PC-9 (cell line): ENCODE measurements around the gene DDX41. TPM values are rescaled to one million over a fixed set of nuclear protein-coding genes. Genes with fewer than 3 reads are reported as not detected.

ENCODE experiments used
- BruUV-seq: library from RNA; stranded (reverse); fragments of 400-500 nt; replicated peaks from 2 replicates; lab custom pipeline; 2021; lab: Mats Ljungman, UMichigan
- CTCF ChIA-PET: fragments of 300-600 bp; sonication (Branson Sonifier 250); formaldehyde crosslinking; loops from one replicate; lab custom pipeline; 2022; ENCODE audit warnings: antibody characterized with exemption; lab: Charles Lee
- POLR2A ChIA-PET: fragments of 300-600 bp; sonication (Branson Sonifier 250); formaldehyde crosslinking; loops from one replicate; lab custom pipeline; 2022; ENCODE audit warnings: antibody characterized with exemption; ENCODE audit not compliant: unreplicated experiment; lab: Charles Lee
- DNase-seq, 2 experiments: peaks; one replicate each; pipeline versions ENCODE4 v3.0.0 to v3.0.0-alpha.2; 2015 to 2022; ENCODE audit warnings: mixed read lengths in 1 of 2
- H2AFZ ChIP-seq: fragments of 200-600 bp; sonication (generic); 2 replicates; pipeline ENCODE4 v1.8.1; 2017; ENCODE audit warnings: antibody characterized with exemption
- H3F3A ChIP-seq: fragments of 200-600 bp; sonication (generic); 2 replicates; pipeline ENCODE4 v1.8.1; 2017; ENCODE audit warnings: antibody characterized with exemption, mild to moderate bottlenecking, low read depth; ENCODE audit not compliant: insufficient read depth
- H3K27ac ChIP-seq: fragments of 200-600 bp; sonication (generic); 2 replicates; pipeline ENCODE4 v1.6.1; 2016; ENCODE audit warnings: mixed run types
- H3K27me3 ChIP-seq: fragments of 200-600 bp; sonication (generic); 2 replicates; pipeline ENCODE4 v1.6.1; 2016; ENCODE audit warnings: low read depth, mixed run types; ENCODE audit not compliant: insufficient read depth
- H3K36me3 ChIP-seq: fragments of 200-600 bp; sonication (generic); 2 replicates; pipeline ENCODE4 v1.6.1; 2016; ENCODE audit warnings: low read depth, mixed run types
- H3K4me1 ChIP-seq: fragments of 200-600 bp; sonication (generic); replicated peaks from 2 replicates; pipeline ENCODE4 v1.6.1; 2016; ENCODE audit warnings: mixed run types; ENCODE audit not compliant: insufficient read depth
- H3K4me2 ChIP-seq: fragments of 200-600 bp; sonication (generic); 2 replicates; pipeline ENCODE4 v1.6.1; 2017; ENCODE audit warnings: mixed run types
- H3K4me3 ChIP-seq: fragments of 200-600 bp; sonication (generic); 2 replicates; pipeline ENCODE4 v1.6.1; 2016; ENCODE audit warnings: mixed run types
- H3K79me2 ChIP-seq: fragments of 200-600 bp; sonication (generic); 2 replicates; pipeline ENCODE4 v1.6.1; 2017; ENCODE audit warnings: low read depth, mixed run types
- H3K9me2 ChIP-seq: fragments of 200-600 bp; sonication (generic); 2 replicates; pipeline ENCODE4 v1.8.1; 2017; ENCODE audit warnings: mild to moderate bottlenecking; ENCODE audit not compliant: insufficient read depth
- H3K9me3 ChIP-seq: fragments of 200-600 bp; sonication (generic); 2 replicates; pipeline ENCODE4 v1.8.1; 2016; ENCODE audit warnings: low read depth; ENCODE audit not compliant: insufficient read depth
- H4K20me1 ChIP-seq: fragments of 200-600 bp; sonication (generic); 2 replicates; pipeline ENCODE4 v1.8.1; 2017; ENCODE audit not compliant: insufficient read depth
- EZH2 ChIP-seq: fragments of 200-600 bp; sonication (generic); IDR thresholded peaks from 2 replicates; pipeline ENCODE4 v1.8.0; 2017; ENCODE audit warnings: antibody characterized with exemption, low read depth
- intact Hi-C: fragments of 100-400 bp; cut with micrococcal nuclease; formaldehyde crosslinking; loops from one replicate; pipeline ENCODE4 v1.10.0; 2022; ENCODE audit not compliant: unreplicated experiment
- total RNA-seq: library from RNA; stranded (reverse); gene quantifications from 2 replicates; pipeline ENCODE4 v1.2.3, GENCODE V29; 2021
- TF ChIP-seq, protein P1 (sequence below): fragments of 200-600 bp; sonication (generic); conservative IDR thresholded peaks from 2 replicates; pipeline ENCODE4 v1.6.1; 2017; ENCODE audit warnings: mixed run types, antibody characterized with exemption, mild to moderate bottlenecking, moderate library complexity

DDX41 gene
- total RNA-seq, 1 experiment from 2014 or later: 93.1 TPM

GRCh38 chr5:177467436-177467835, 49.3 kb downstream of the DDX41 start:
- H2AFZ ChIP-seq: no peak overlapping the region
- no peaks in the 10 kb centered on the region for H3K9me3 ChIP-seq
- H3K36me3 ChIP-seq: peaks cover 4% of the 10 kb centered on the region; the same call in 1 of the 2 replicates
- ChIA-PET POLR2A (no interaction called here), CTCF (no interaction called here)
- peaks cover 21% of the 10 kb centered on the region for H3F3A ChIP-seq
- H3K4me3 ChIP-seq: no peak overlapping the region
- no peak overlapping the region for H3K4me2 ChIP-seq
- DNase-seq: no peak
- no peaks in the 10 kb centered on the region for H3K9me2 ChIP-seq
- H3K79me2 ChIP-seq: peaks cover 19% of the 10 kb centered on the region; the same call in 1 of the 2 replicates
- H3K27ac ChIP-seq: no peak overlapping the region
- intact Hi-C loops: no loop called here
- H3K4me1 ChIP-seq: peaks cover 20% of the 10 kb centered on the region
- no peak for TF ChIP-seq EZH2
- no TSS peak for BruUV-seq
- H3K27me3 ChIP-seq: no peaks in the 10 kb centered on the region
- peaks cover 24% of the 10 kb centered on the region for H4K20me1 ChIP-seq

- H2AFZ ChIP-seq: no peak overlapping the region
- H3K27me3 ChIP-seq: no peaks in the 10 kb centered on the region
- H3K27ac ChIP-seq: no peak overlapping the region
- ChIA-PET CTCF (no interaction called here), POLR2A (no interaction called here)
- intact Hi-C loops: no loop called here
- no peak for DNase-seq
- no peak overlapping the region for H3K4me2 ChIP-seq
- peaks cover 4% of the 10 kb centered on the region; the same call in 1 of the 2 replicates for H3K36me3 ChIP-seq
- H3K9me2 ChIP-seq: no peaks in the 10 kb centered on the region
- no TSS peak for BruUV-seq
- peaks cover 21% of the 10 kb centered on the region for H3F3A ChIP-seq
- H3K4me3 ChIP-seq: no peak overlapping the region
- H3K4me1 ChIP-seq: peaks cover 15% of the 10 kb centered on the region
- peaks cover 13% of the 10 kb centered on the region; the same call in 1 of the 2 replicates for H3K79me2 ChIP-seq
- H3K9me3 ChIP-seq: no peaks in the 10 kb centered on the region
- TF ChIP-seq EZH2: no peak
- TF ChIP-seq, protein P1, sequence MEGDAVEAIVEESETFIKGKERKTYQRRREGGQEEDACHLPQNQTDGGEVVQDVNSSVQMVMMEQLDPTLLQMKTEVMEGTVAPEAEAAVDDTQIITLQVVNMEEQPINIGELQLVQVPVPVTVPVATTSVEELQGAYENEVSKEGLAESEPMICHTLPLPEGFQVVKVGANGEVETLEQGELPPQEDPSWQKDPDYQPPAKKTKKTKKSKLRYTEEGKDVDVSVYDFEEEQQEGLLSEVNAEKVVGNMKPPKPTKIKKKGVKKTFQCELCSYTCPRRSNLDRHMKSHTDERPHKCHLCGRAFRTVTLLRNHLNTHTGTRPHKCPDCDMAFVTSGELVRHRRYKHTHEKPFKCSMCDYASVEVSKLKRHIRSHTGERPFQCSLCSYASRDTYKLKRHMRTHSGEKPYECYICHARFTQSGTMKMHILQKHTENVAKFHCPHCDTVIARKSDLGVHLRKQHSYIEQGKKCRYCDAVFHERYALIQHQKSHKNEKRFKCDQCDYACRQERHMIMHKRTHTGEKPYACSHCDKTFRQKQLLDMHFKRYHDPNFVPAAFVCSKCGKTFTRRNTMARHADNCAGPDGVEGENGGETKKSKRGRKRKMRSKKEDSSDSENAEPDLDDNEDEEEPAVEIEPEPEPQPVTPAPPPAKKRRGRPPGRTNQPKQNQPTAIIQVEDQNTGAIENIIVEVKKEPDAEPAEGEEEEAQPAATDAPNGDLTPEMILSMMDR: no peak
- peaks cover 24% of the 10 kb centered on the region for H4K20me1 ChIP-seq
Measured at GRCh38 chr5:177466861-177467260, 49.9 kb downstream of the DDX41 start.

DNA sequence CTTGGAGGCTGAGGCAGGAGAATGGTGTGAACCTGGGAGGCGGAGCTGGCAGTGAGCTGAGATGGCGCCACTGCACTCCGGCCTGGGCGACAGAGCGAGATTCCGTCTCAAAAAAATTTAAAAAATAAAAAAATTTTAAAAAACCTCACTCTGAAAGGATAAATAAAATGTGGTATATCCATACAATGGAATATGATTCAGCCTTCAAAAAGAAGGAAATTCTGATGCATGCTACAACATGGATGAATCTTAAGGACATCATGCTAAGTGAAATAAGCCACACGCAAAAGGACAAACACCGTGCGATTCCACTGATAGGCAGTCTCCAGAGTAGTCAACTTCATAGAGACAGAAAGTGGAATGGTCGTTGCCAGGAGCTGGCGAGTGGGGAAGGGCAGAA, 51.7 kb downstream of the DDX41 start:
- no peak overlapping the region for H3K4me3 ChIP-seq
- ChIA-PET POLR2A (no interaction called here), CTCF (no interaction called here)
- H3K27ac ChIP-seq: no peak overlapping the region
- H3K36me3 ChIP-seq: peaks cover 4% of the 10 kb centered on the region; the same call in 1 of the 2 replicates
- no peaks in the 10 kb centered on the region for H3K9me3 ChIP-seq
- H3K27me3 ChIP-seq: no peaks in the 10 kb centered on the region
- DNase-seq: no peak
- peaks cover 21% of the 10 kb centered on the region for H3F3A ChIP-seq
- no peaks in the 10 kb centered on the region for H3K9me2 ChIP-seq
- H2AFZ ChIP-seq: no peak overlapping the region
- intact Hi-C loops: no loop called here
- no peak for TF ChIP-seq EZH2
- TF ChIP-seq, protein P1: no peak
- no peak overlapping the region for H3K4me2 ChIP-seq
- no TSS peak for BruUV-seq
- H3K4me1 ChIP-seq: no peaks in the 10 kb centered on the region; the same call in 1 of the 2 replicates
- H3K79me2 ChIP-seq: no peaks in the 10 kb centered on the region
- peaks cover 19% of the 10 kb centered on the region for H4K20me1 ChIP-seq
